ENCODE measurements around the gene GOLGA6A. TPM values are rescaled to one million over a fixed set of nuclear protein-coding genes. Genes with fewer than 3 reads are reported as not detected.
"Not testable (repeated sequence)": the region's sequence is repeated elsewhere in the genome, so short reads cannot be mapped to it uniquely, and the experiment has no call there.

The GOLGA6A gene
- total RNA-seq, 1 experiment from 2014 or later = not detected

- no peak for DNase-seq (ENCODE audit: low spot score)
- intact Hi-C loops (cut with micrococcal nuclease; ENCODE audit: unreplicated experiment) = no loop called here
- H3K4me3 ChIP-seq (ENCODE audit: low read depth, low read length, poor library complexity, severe bottlenecking) = no peak overlapping the region
- no peak for TF ChIP-seq CTCF (conservative IDR thresholded peaks at IDR 0.05; ENCODE audit: low read depth, low read length)
- no peak for TF ChIP-seq EZH2 (IDR thresholded peaks at IDR 0.05; ENCODE audit: borderline replicate concordance, low read depth, low read length, poor library complexity, severe bottlenecking)
- BruUV-seq (replicated peaks) = no TSS peak
- H3K9me3 ChIP-seq (ENCODE audit: low read depth, low read length, poor library complexity, severe bottlenecking) = no peaks in the 10 kb centered on the region
- H3K4me1 ChIP-seq (ENCODE audit: insufficient read depth, low read length, poor library complexity, severe bottlenecking) = no peaks in the 10 kb centered on the region
- POLR2A ChIA-PET (ENCODE audit: low non-redundant PET) = interaction anchor here (0.7 kb wide), 1 partner anchor 160 kb away, joined by 10 read pairs; no protein-coding TSS in a partner anchor
- no peak overlapping the region for H3K27ac ChIP-seq (ENCODE audit: low read depth, low read length, poor library complexity, severe bottlenecking)
- CTCF ChIA-PET = interaction anchor here (0.6 to 2.2 kb wide), 12 partner anchors 13 to 360 kb away, joined by 3 to 20 read pairs (median 6); partner anchors contain the start of gene PML
- H3K36me3 ChIP-seq (ENCODE audit: insufficient read depth, low read length, poor library complexity, severe bottlenecking) = no peaks in the 10 kb centered on the region
- H3K27me3 ChIP-seq (replicated peaks; ENCODE audit: insufficient read depth, low read depth, low read length, poor library complexity) = no peaks in the 10 kb centered on the region
Measured at GRCh38 chr15:74053517-74053916, 28.8 kb downstream of the GOLGA6A start.

GRCh38 chr15:74052271-74053260 lies 29.8 kb downstream of the GOLGA6A start:
- DNase-seq (ENCODE audit: low spot score); H3K4me1 ChIP-seq (ENCODE audit: insufficient read depth, low read length, poor library complexity, severe bottlenecking); H3K27me3 ChIP-seq (replicated peaks; ENCODE audit: insufficient read depth, low read depth, low read length, poor library complexity); H3K36me3 ChIP-seq (ENCODE audit: insufficient read depth, low read length, poor library complexity, severe bottlenecking); H3K27ac ChIP-seq (ENCODE audit: low read depth, low read length, poor library complexity, severe bottlenecking); H3K9me3 ChIP-seq (ENCODE audit: low read depth, low read length, poor library complexity, severe bottlenecking); intact Hi-C loops (cut with micrococcal nuclease; ENCODE audit: unreplicated experiment); BruUV-seq (replicated peaks); H3K4me3 ChIP-seq (ENCODE audit: low read depth, low read length, poor library complexity, severe bottlenecking): not testable (repeated sequence)
- POLR2A ChIA-PET (ENCODE audit: low non-redundant PET) = interaction anchor here (0.7 kb wide), 1 partner anchor 159 kb away, joined by 10 read pairs; no protein-coding TSS in a partner anchor
- CTCF ChIA-PET = interaction anchor here (0.6 to 2.2 kb wide), 5 partner anchors 80 to 280 kb away, joined by 6 to 20 read pairs (median 11); no protein-coding TSS in a partner anchor

GRCh38 chr15:74050556-74051234 lies 31.7 kb downstream of the GOLGA6A start:
- CTCF ChIA-PET = no interaction called here
- POLR2A ChIA-PET (ENCODE audit: low non-redundant PET) = no interaction called here
- Histone ChIP-seq H3K27me3 (replicated peaks; ENCODE audit: insufficient read depth, low read depth, low read length, poor library complexity) (no peaks in the 10 kb centered on the region), H3K4me3 (ENCODE audit: low read depth, low read length, poor library complexity, severe bottlenecking) (no peak overlapping the region), H3K9me3 (ENCODE audit: low read depth, low read length, poor library complexity, severe bottlenecking) (no peaks in the 10 kb centered on the region), H3K27ac (ENCODE audit: low read depth, low read length, poor library complexity, severe bottlenecking) (no peak overlapping the region), H3K4me1 (ENCODE audit: insufficient read depth, low read length, poor library complexity, severe bottlenecking) (no peaks in the 10 kb centered on the region), H3K36me3 (ENCODE audit: insufficient read depth, low read length, poor library complexity, severe bottlenecking) (no peaks in the 10 kb centered on the region)
- TF ChIP-seq EZH2 (IDR thresholded peaks at IDR 0.05; ENCODE audit: borderline replicate concordance, low read depth, low read length, poor library complexity, severe bottlenecking) = no peak
- intact Hi-C loops (cut with micrococcal nuclease; ENCODE audit: unreplicated experiment) = no loop called here
- no peak for DNase-seq (ENCODE audit: low spot score)
- BruUV-seq (replicated peaks) = no TSS peak

- no TSS peak for BruUV-seq (replicated peaks)
- no peaks in the 10 kb centered on the region for H3K4me1 ChIP-seq (ENCODE audit: insufficient read depth, low read length, poor library complexity, severe bottlenecking)
- CTCF ChIA-PET = interaction anchor here (2.2 kb wide), 1 partner anchor 77 kb away, joined by 18 read pairs; no protein-coding TSS in a partner anchor
- H3K27me3 ChIP-seq (replicated peaks; ENCODE audit: insufficient read depth, low read depth, low read length, poor library complexity) = no peaks in the 10 kb centered on the region
- peak; percentile 44 for DNase-seq (ENCODE audit: low spot score)
- H3K36me3 ChIP-seq (ENCODE audit: insufficient read depth, low read length, poor library complexity, severe bottlenecking) = no peaks in the 10 kb centered on the region
- TF ChIP-seq EZH2 (IDR thresholded peaks at IDR 0.05; ENCODE audit: borderline replicate concordance, low read depth, low read length, poor library complexity, severe bottlenecking) = no peak
- TF ChIP-seq CTCF (conservative IDR thresholded peaks at IDR 0.05; ENCODE audit: low read depth, low read length) = no peak
- H3K4me3 ChIP-seq (ENCODE audit: low read depth, low read length, poor library complexity, severe bottlenecking) = no peak overlapping the region
- no peak overlapping the region for H3K27ac ChIP-seq (ENCODE audit: low read depth, low read length, poor library complexity, severe bottlenecking)
- POLR2A ChIA-PET (ENCODE audit: low non-redundant PET) = no interaction called here
- intact Hi-C loops (cut with micrococcal nuclease; ENCODE audit: unreplicated experiment) = no loop called here
- no peaks in the 10 kb centered on the region for H3K9me3 ChIP-seq (ENCODE audit: low read depth, low read length, poor library complexity, severe bottlenecking)
Measured at GRCh38 chr15:74050127-74050526, 32.2 kb downstream of the GOLGA6A start.

Data from A673 (cell line).